K562 (cell line): ENCODE results near the gene CST8. TPM values are rescaled to one million over a fixed set of nuclear protein-coding genes. Genes with fewer than 3 reads are reported as not detected.

Source experiments
- CBFA2T2 ChIP-seq: fragments of 450-650 bp; conservative IDR thresholded peaks from 2 replicates; pipeline ENCODE4 v1.6.1; 2017; ENCODE audit warnings: mild to moderate bottlenecking
- CTCF ChIP-seq, 3 experiments: IDR thresholded peaks in 2 of 3; conservative IDR thresholded peaks in 1 of 3; 2 replicates each; pipeline ENCODE4 v1.5.1; 2011 to 2012; ENCODE audit warnings: low read length in 3 of 3, mild to moderate bottlenecking in 3 of 3, control low read depth in 2 of 3, improper control_type of control experiment in 1 of 3, inconsistent platforms in 1 of 3, low read depth in 1 of 3, mixed read lengths in 1 of 3, moderate library complexity in 1 of 3; ENCODE audit not compliant: insufficient read depth in 2 of 3
- ELF4 ChIP-seq: fragments of 450-650 bp; formaldehyde crosslinking; IDR thresholded peaks from 2 replicates; pipeline ENCODE4 v1.4.0; 2022; ENCODE audit warnings: missing genetic modification characterization
- FOS ChIP-seq: IDR thresholded peaks from 3 replicates; pipeline ENCODE4 v1.6.1; 2011; ENCODE audit not compliant: insufficient read length; ENCODE audit errors: extremely low read depth
- FOXA3 ChIP-seq, 2 experiments: fragments of 450-650 bp in 1 of 2; sonication (generic) in 1 of 2; formaldehyde crosslinking; IDR thresholded peaks in 1 of 2; conservative IDR thresholded peaks in 1 of 2; 2 replicates each; pipeline versions ENCODE4 v1.4.0 to v1.8.0; 2020 to 2022; ENCODE audit warnings: mild to moderate bottlenecking in 2 of 2, missing genetic modification reagents in 1 of 2
- FOXK2 ChIP-seq, 2 experiments: fragments of 450-650 bp; IDR thresholded peaks in 1 of 2; conservative IDR thresholded peaks in 1 of 2; 2 replicates each; pipeline ENCODE4 v1.6.1; 2016; ENCODE audit warnings: low read depth in 2 of 2, mild to moderate bottlenecking in 1 of 2
- HDAC8 ChIP-seq: fragments of 450-650 bp; IDR thresholded peaks from 2 replicates; pipeline ENCODE4 v1.6.1; 2016; ENCODE audit warnings: mild to moderate bottlenecking, missing genetic modification characterization, moderate library complexity, missing compliant biosample characterization
- ID3 ChIP-seq, 2 experiments: fragments of 250-450 bp in 1 of 2; fragments of 450-650 bp in 1 of 2; sonication (Bioruptor Pico) in 1 of 2; IDR thresholded peaks; 2 replicates each; pipeline versions ENCODE4 v1.6.1 to v1.8.0; 2016 to 2021; ENCODE audit warnings: mild to moderate bottlenecking in 2 of 2, moderate library complexity in 2 of 2, missing compliant biosample characterization in 1 of 2, missing genetic modification characterization in 1 of 2
- L3MBTL2 ChIP-seq: fragments of 450-650 bp; IDR thresholded peaks from 2 replicates; pipeline ENCODE4 v1.6.1; 2016; ENCODE audit warnings: mild to moderate bottlenecking, moderate library complexity
- LARP7 ChIP-seq: fragments of 450-650 bp; IDR thresholded peaks from 2 replicates; pipeline ENCODE4 v1.6.1; 2016
- NBN ChIP-seq: fragments of 450-650 bp; IDR thresholded peaks from 2 replicates; pipeline ENCODE4 v1.6.1; 2016; ENCODE audit warnings: low read depth, mild to moderate bottlenecking
- NFYB ChIP-seq: IDR thresholded peaks from 2 replicates; pipeline ENCODE4 v1.6.1; 2011; ENCODE audit warnings: mild to moderate bottlenecking, moderate library complexity; ENCODE audit not compliant: insufficient read length; ENCODE audit errors: extremely low read depth
- NUFIP1 ChIP-seq: fragments of 450-650 bp; IDR thresholded peaks from 2 replicates; pipeline ENCODE4 v1.6.1; 2018; ENCODE audit not compliant: partially characterized antibody
- POLR2G ChIP-seq: fragments of 200-400 bp; formaldehyde crosslinking; IDR thresholded peaks from 2 replicates; pipeline ENCODE4 v1.6.1; 2017; ENCODE audit warnings: low read depth, mild to moderate bottlenecking, antibody characterized with exemption, low read length, moderate library complexity
- SREBF1 ChIP-seq: fragments of 150-350 bp; IDR thresholded peaks from 2 replicates; pipeline ENCODE4 v1.6.1; 2014; ENCODE audit warnings: antibody characterized with exemption, low read depth, low read length, borderline replicate concordance
- SRSF9 ChIP-seq: fragments of 200-400 bp; formaldehyde crosslinking; IDR thresholded peaks from 2 replicates; pipeline ENCODE4 v1.6.1; 2017; ENCODE audit warnings: low read depth, low read length, borderline replicate concordance
- THRAP3 ChIP-seq: fragments of 450-650 bp; IDR thresholded peaks from 2 replicates; pipeline ENCODE4 v1.6.1; 2016; ENCODE audit warnings: mild to moderate bottlenecking, inconsistent platforms, borderline replicate concordance
- YY1 ChIP-seq, 3 experiments: IDR thresholded peaks; 2 replicates each; pipeline ENCODE4 v1.6.1; 2011; ENCODE audit warnings: low read length in 2 of 3, mild to moderate bottlenecking in 2 of 3, moderate library complexity in 2 of 3, borderline replicate concordance in 1 of 3, control low read depth in 1 of 3, low read depth in 1 of 3; ENCODE audit not compliant: insufficient read depth in 3 of 3, insufficient replicate concordance in 2 of 3, control insufficient read depth in 1 of 3, insufficient read length in 1 of 3; ENCODE audit errors: extremely low read depth in 1 of 3
- ZNF143 ChIP-seq: sonication (generic); formaldehyde crosslinking; IDR thresholded peaks from 2 replicates; pipeline ENCODE4 v1.9.0; 2022; ENCODE audit warnings: mild to moderate bottlenecking, missing genetic modification reagents
- ZNF217 ChIP-seq: sonication (generic); formaldehyde crosslinking; IDR thresholded peaks from 2 replicates; pipeline ENCODE4 v1.8.0; 2022; ENCODE audit warnings: mild to moderate bottlenecking, missing genetic modification reagents
- ZNF224 ChIP-seq: sonication (generic); formaldehyde crosslinking; IDR thresholded peaks from 2 replicates; pipeline ENCODE4 v1.8.0; 2022; ENCODE audit warnings: mild to moderate bottlenecking, missing genetic modification reagents
- ZNF232 ChIP-seq: sonication (generic); formaldehyde crosslinking; IDR thresholded peaks from 2 replicates; pipeline ENCODE4 v1.8.0; 2022; ENCODE audit warnings: mild to moderate bottlenecking, missing genetic modification reagents
- ZNF57 ChIP-seq: fragments of 450-650 bp; formaldehyde crosslinking; IDR thresholded peaks from 2 replicates; pipeline ENCODE4 v1.4.0; 2020; ENCODE audit warnings: mild to moderate bottlenecking, moderate library complexity
- ZNF699 ChIP-seq: fragments of 250-450 bp; sonication (Bioruptor Pico); IDR thresholded peaks from 2 replicates; pipeline ENCODE4 v1.8.0; 2021; ENCODE audit warnings: mild to moderate bottlenecking, moderate library complexity; ENCODE audit not compliant: insufficient replicate concordance
- polyA plus RNA-seq, 8 experiments: library from polyadenylated mRNA; depleted of rRNA in 4 of 8; stranded (reverse) in 5 of 8; unstranded in 3 of 8; fragments of >200 nt; fragmentation: Nextera tagmentation in 2 of 8; fragmentation: Illumina TruSeq in 1 of 8; extraction: Ambion mirVana in 2 of 8; extraction: Trizol in 1 of 8; gene quantifications; 2 replicates each; pipeline versions ENCODE4 v1.2.1 to v1.2.3, GENCODE V29; 2011 to 2014; ENCODE audit warnings: inconsistent platforms in 1 of 8, missing spikeins in 1 of 8
- total RNA-seq, 7 experiments: library from RNA; depleted of rRNA in 6 of 7; stranded (reverse); fragments of >200 nt in 6 of 7; fragmentation: Illumina TruSeq in 2 of 7; extraction: Trizol in 2 of 7; gene quantifications; 2 replicates each; pipeline versions ENCODE4 v1.2.1 to v1.2.3, GENCODE V29; 2011 to 2021; ENCODE audit warnings: low replicate concordance in 1 of 7

Gene CST8
- total and polyA plus RNA-seq, 9 of the 15 experiments (the other 6 are each of a cell fraction or from before 2014, with no cell fraction given) = not detected

GRCh38 chr20:23446505-23446904 lies 44.4 kb upstream of the CST8 start (continued):
- TF ChIP-seq YY1 (IDR thresholded peaks at IDR 0.05; ENCODE audit: borderline replicate concordance in 1 of 3, control insufficient read depth in 1 of 3, extremely low read depth in 1 of 3, insufficient read depth in 3 of 3, insufficient read length in 1 of 3, insufficient replicate concordance in 2 of 3, low read depth in 1 of 3, low read length in 2 of 3) = peak in 2 of 3 experiments; percentile 23 to 53
- no peak for TF ChIP-seq NBN
- TF ChIP-seq ID3 (CRISPR knock-in tag; IDR thresholded peaks at IDR 0.05) = no peak
- TF ChIP-seq ID3 (tag; IDR thresholded peaks at IDR 0.05) = no peak
- no peak for TF ChIP-seq POLR2G
- TF ChIP-seq SRSF9 = no peak
- no peak for TF ChIP-seq SREBF1
- no peak for TF ChIP-seq NUFIP1
- TF ChIP-seq FOXK2 (conservative IDR thresholded peaks at IDR 0.05 in 1 of 2, IDR thresholded peaks at IDR 0.05 in 1 of 2; ENCODE audit: low read depth in 2 of 2) = 0 out of 4 replicates have a peak, but pooled peaks of 1 of the 2 experiments have one; percentile 18
- no peak for TF ChIP-seq ZNF224
- TF ChIP-seq ELF4 (CRISPR knock-in tag) = no peak
- TF ChIP-seq ZNF217 (CRISPR knock-in tag) = no peak
- no peak for TF ChIP-seq CBFA2T2
- no peak for TF ChIP-seq ZNF699 (CRISPR knock-in tag)
- no peak for TF ChIP-seq NFYB
- TF ChIP-seq ZNF57 = no peak
- TF ChIP-seq THRAP3 = no peak
- no peak for TF ChIP-seq ZNF143
- no peak for TF ChIP-seq FOS
- TF ChIP-seq L3MBTL2 = no peak
- no peak for TF ChIP-seq LARP7
- TF ChIP-seq CTCF (IDR thresholded peaks at IDR 0.05 in 2 of 3, conservative IDR thresholded peaks at IDR 0.05 in 1 of 3; ENCODE audit: insufficient read depth in 2 of 3, low read depth in 1 of 3, low read length in 3 of 3) = peak; percentile 72 to 74 (median 74)
- no peak for TF ChIP-seq ZNF232
- TF ChIP-seq FOXA3 (CRISPR knock-in tag; conservative IDR thresholded peaks at IDR 0.05 in 1 of 2, IDR thresholded peaks at IDR 0.05 in 1 of 2) = no peak
- no peak for TF ChIP-seq HDAC8 (tag)
